GM12892 (cell line): ENCODE data around the gene LCN15.

Source experiments
- POLR2A ChIP-seq: IDR thresholded peaks from 2 replicates; pipeline ENCODE4 v1.6.1; 2011; ENCODE audit warnings: low read depth, low read length, control low read depth
- TAF1 ChIP-seq: IDR thresholded peaks from 2 replicates; pipeline ENCODE4 v1.6.1; 2011; ENCODE audit warnings: low read depth, mild to moderate bottlenecking, control low read depth, low read length, borderline replicate concordance

DNA sequence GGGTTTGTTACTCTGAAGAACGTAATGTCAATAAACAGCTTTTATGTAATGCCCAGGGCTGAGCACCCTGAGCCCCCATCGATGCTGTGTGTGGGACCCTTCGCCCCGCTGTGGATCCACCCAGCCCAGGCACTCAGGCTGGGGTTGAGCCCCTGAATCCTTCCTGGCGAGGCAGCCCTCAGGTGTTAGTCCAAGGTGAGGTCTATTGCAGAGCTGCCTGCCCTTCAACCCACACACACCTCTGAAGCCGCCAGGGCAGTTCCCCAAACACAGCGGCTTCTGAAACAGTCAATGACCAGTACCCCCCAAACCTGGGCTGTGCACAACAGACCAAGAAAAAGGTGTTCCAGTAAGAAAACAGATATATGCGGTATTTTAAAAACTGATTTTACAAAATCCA, 40.3 kb downstream of the LCN15 start:
- TF ChIP-seq TAF1: no peak
- TF ChIP-seq POLR2A: no peak
